Ovary (tissue), 9 donors: ENCODE measurements around the gene ENPP5. TPM values are rescaled to one million over a fixed set of nuclear protein-coding genes. Genes with fewer than 3 reads are reported as not detected.

ENCODE experiments used
- DNase-seq, 5 donors: peaks; one replicate each; pipeline ENCODE4 v3.0.0-alpha.2; 2019 to 2020
- H3K27ac ChIP-seq, 2 donors: fragments of 200-600 bp; one replicate each; pipeline versions ENCODE4 v1.5.1 to v1.8.0; 2019 to 2022
- H3K27me3 ChIP-seq: fragments of 200-600 bp; one replicate; pipeline ENCODE4 v1.8.0; 2022
- H3K36me3 ChIP-seq: fragments of 200-600 bp; sonication (generic); one replicate; pipeline ENCODE4 v1.5.1; 2019
- H3K4me1 ChIP-seq: one replicate; pipeline ENCODE4 v1.8.1; 2013; ENCODE audit warnings: mild to moderate bottlenecking, moderate library complexity; ENCODE audit not compliant: insufficient read depth
- H3K4me3 ChIP-seq: fragments of 200-600 bp; sonication (generic); one replicate; pipeline ENCODE4 v1.5.1; 2017
- H3K9me3 ChIP-seq, 2 donors: fragments of 200-600 bp in 1 of 2; sonication (generic) in 1 of 2; one replicate each; pipeline versions ENCODE4 v1.5.1 to v1.8.1; 2013 to 2019; ENCODE audit warnings: mild to moderate bottlenecking in 1 of 2, moderate library complexity in 1 of 2
- EP300 ChIP-seq: sonication (generic); formaldehyde crosslinking; IDR thresholded peaks from one replicate; pipeline ENCODE4 v1.6.1; 2017; ENCODE audit warnings: antibody characterized with exemption
- POLR2A ChIP-seq: fragments of 450-650 bp; IDR thresholded peaks from one replicate; pipeline ENCODE4 v1.6.1; 2017; ENCODE audit warnings: antibody characterized with exemption, mild to moderate bottlenecking, moderate library complexity
- WGBS, 3 donors: extraction: QIAGEN DNeasy Blood & Tissue Kit in 1 of 3; methylation state at CpG; one replicate each; pipeline versions ENCODE4 v1.1.5 to v1.1.7; 2013 to 2017; 5-methylcytosine and 5-hydroxymethylcytosine counted together
- intact Hi-C, 4 donors: fragments of 100-400 bp; cut with DNase I; formaldehyde crosslinking; loops; one replicate each; pipeline versions ENCODE4 v1.11.0 to v1.15.1; 2022 to 2023
- polyA plus RNA-seq, 2 donors: library from polyadenylated mRNA; stranded (reverse); fragments of 200-250 nt in 1 of 2; fragments of 350-450 nt in 1 of 2; fragmentation: Illumina TruSeq in 1 of 2; extraction: RNeasy Lipid Tissue Mini Kit (QIAGEN cat#74804) in 1 of 2; gene quantifications; one replicate each; pipeline ENCODE4 v1.2.3, GENCODE V29; 2013 to 2014
- total RNA-seq, 7 donors: library from RNA; depleted of rRNA in 2 of 7; stranded (reverse); fragments of >200 nt in 2 of 7; fragmentation: NEBNext Ultra II Directional in 3 of 7; extraction: Animal tissue kit (Norgen Biotek cat#: 25700) in 3 of 7; gene quantifications; one replicate each; pipeline versions ENCODE4 v1.1.0 to v1.2.4, GENCODE V29; 2016 to 2023
- TF ChIP-seq, protein P1 (sequence below), 3 donors: fragments of 450-650 bp in 2 of 3; fragments of 200-600 bp in 1 of 3; IDR thresholded peaks; one replicate each; pipeline versions ENCODE4 v1.5.1 to v1.8.0; 2016 to 2022; ENCODE audit warnings: antibody characterized with exemption in 3 of 3, mild to moderate bottlenecking in 1 of 3
- donor health status: DM: no; HTN: no; CAD: no; lungs with moderate emphysema.
- donor health status: DM: no; HTN: no; CAD: no.
- donor health status: Bipolar disorder and iron deficiency.
- donor health status: DM: yes; HTN: yes; CAD: no.
- donor health status: DM: no; HTN: no; CAD: no.
- donor health status: DM: yes; HTN: yes; CAD: no.

ENPP5 gene
- total and polyA plus RNA-seq, 9 donors = 4.5 to 12.2 (median 8.2) TPM

DNA sequence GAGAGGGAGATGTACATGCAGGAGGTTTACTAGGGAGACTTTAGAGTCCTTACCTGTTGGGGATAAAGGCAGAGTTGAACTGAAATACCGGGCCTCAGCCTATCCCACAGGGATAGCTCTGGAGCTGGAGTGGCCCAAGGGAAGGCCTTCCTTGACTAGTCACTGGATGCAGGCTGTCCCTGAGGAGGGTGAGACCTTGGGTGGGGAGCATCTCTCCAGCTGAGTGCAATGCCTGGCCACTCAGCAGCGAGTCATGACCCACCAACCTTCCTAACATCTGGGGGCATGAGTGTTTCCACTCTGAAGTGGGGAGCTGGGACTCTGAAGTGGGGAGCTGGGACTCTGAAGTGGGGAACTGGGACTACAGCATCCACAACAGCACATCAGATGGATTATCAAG is 46.1 kb upstream of the ENPP5 start:
- Histone ChIP-seq H3K4me3 (no peak overlapping the region), H3K9me3 (no peaks in the 10 kb centered on the region), H3K27me3 (no peaks in the 10 kb centered on the region), H3K4me1 (no peaks in the 10 kb centered on the region), H3K27ac (no peak overlapping the region), H3K36me3 (no peaks in the 10 kb centered on the region)
- intact Hi-C loops = loop anchor here in 3 of 4 donors (5.0 to 10.0 kb wide), 3 partner anchors 180 to 568 kb away; no protein-coding TSS in a partner anchor
- TF ChIP-seq EP300 = no peak
- no peak for TF ChIP-seq POLR2A
- TF ChIP-seq, protein P1, sequence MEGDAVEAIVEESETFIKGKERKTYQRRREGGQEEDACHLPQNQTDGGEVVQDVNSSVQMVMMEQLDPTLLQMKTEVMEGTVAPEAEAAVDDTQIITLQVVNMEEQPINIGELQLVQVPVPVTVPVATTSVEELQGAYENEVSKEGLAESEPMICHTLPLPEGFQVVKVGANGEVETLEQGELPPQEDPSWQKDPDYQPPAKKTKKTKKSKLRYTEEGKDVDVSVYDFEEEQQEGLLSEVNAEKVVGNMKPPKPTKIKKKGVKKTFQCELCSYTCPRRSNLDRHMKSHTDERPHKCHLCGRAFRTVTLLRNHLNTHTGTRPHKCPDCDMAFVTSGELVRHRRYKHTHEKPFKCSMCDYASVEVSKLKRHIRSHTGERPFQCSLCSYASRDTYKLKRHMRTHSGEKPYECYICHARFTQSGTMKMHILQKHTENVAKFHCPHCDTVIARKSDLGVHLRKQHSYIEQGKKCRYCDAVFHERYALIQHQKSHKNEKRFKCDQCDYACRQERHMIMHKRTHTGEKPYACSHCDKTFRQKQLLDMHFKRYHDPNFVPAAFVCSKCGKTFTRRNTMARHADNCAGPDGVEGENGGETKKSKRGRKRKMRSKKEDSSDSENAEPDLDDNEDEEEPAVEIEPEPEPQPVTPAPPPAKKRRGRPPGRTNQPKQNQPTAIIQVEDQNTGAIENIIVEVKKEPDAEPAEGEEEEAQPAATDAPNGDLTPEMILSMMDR (IDR thresholded peaks at IDR 0.05) = no peak
- WGBS, 3 donors = 88 to 91% (median 89%) methylated on average over 2 of the region's 2 CpGs
- DNase-seq = no peak

DNA sequence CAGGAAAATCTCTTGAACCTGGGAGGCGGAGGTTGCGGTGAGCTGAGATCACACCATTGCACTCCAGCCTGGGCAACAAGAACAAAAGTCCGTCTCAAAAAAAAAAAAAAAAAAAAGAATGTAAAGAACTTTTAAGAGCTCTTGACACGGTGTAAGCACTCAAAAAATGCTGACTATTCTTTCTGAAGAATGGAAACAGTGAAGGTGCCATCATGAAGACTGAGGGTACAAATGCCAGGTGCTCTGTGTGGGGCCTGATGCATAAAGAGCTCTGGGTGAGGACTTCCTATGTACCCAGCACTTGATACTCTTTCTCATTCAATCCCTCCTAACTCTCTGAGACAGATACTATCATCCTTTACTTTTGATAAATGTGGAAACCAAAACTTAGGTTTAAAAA is 45.0 kb upstream of the ENPP5 start:
- H3K27me3 ChIP-seq = no peaks in the 10 kb centered on the region
- no peak overlapping the region for H3K27ac ChIP-seq
- H3K4me3 ChIP-seq = no peak overlapping the region
- intact Hi-C loops = loop anchor here in 3 of 4 donors (5.0 to 10.0 kb wide), 3 partner anchors 182 to 569 kb away; no protein-coding TSS in a partner anchor
- no peaks in the 10 kb centered on the region for H3K4me1 ChIP-seq
- WGBS, 3 donors = 90 to 95% (median 92%) methylated on average over 4 of the region's 4 CpGs
- no peaks in the 10 kb centered on the region for H3K36me3 ChIP-seq
- no peak for DNase-seq
- H3K9me3 ChIP-seq = no peaks in the 10 kb centered on the region
- no peak for TF ChIP-seq EP300
- TF ChIP-seq, protein P1 (IDR thresholded peaks at IDR 0.05) = no peak
- TF ChIP-seq POLR2A = no peak

GRCh38 chr6:46215213-46215612 is 44.4 kb upstream of the ENPP5 start:
- intact Hi-C loops = loop anchor here in 3 of 4 donors (5.0 to 10.0 kb wide), 3 partner anchors 182 to 570 kb away; no protein-coding TSS in a partner anchor
- no peaks in the 10 kb centered on the region for H3K27me3 ChIP-seq
- H3K9me3 ChIP-seq = no peaks in the 10 kb centered on the region
- H3K36me3 ChIP-seq = no peaks in the 10 kb centered on the region
- H3K4me3 ChIP-seq = no peak overlapping the region
- no peaks in the 10 kb centered on the region for H3K4me1 ChIP-seq
- TF ChIP-seq EP300 = no peak
- no peak for TF ChIP-seq POLR2A
- TF ChIP-seq, protein P1 (IDR thresholded peaks at IDR 0.05) = no peak
- H3K27ac ChIP-seq = no peak overlapping the region
- DNase-seq = no peak
- 71 to 86% (median 80%) methylated on average over 6 of the region's 6 CpGs for WGBS, 3 donors

- no peak overlapping the region for H3K27ac ChIP-seq
- DNase-seq = no peak
- H3K4me1 ChIP-seq = no peaks in the 10 kb centered on the region
- no peaks in the 10 kb centered on the region for H3K36me3 ChIP-seq
- no peaks in the 10 kb centered on the region for H3K27me3 ChIP-seq
- intact Hi-C loops = loop anchor here in 2 of 4 donors (10.0 kb wide), 2 partner anchors 203 to 573 kb away; no protein-coding TSS in a partner anchor
- no peak overlapping the region for H3K4me3 ChIP-seq
- H3K9me3 ChIP-seq = no peaks in the 10 kb centered on the region
- WGBS, 3 donors = 94 to 100% (median 98%) methylated on average over 1 of the region's 1 CpG
- TF ChIP-seq, protein P1 (IDR thresholded peaks at IDR 0.05) = no peak
- TF ChIP-seq POLR2A (no peak), EP300 (no peak)
Measured at GRCh38 chr6:46211917-46212316, 41.1 kb upstream of the ENPP5 start.
